Esophagus squamous epithelium (tissue), 4 donors: ENCODE results near the gene ZNF322.

ENCODE experiments used
- POLR2A ChIP-seq, 4 donors: fragments of 450-650 bp; IDR thresholded peaks; one replicate each; pipeline ENCODE4 v1.6.1; 2017; ENCODE audit warnings: antibody characterized with exemption in 4 of 4, mild to moderate bottlenecking in 4 of 4, moderate library complexity in 3 of 4
- TF ChIP-seq, protein P1 (sequence below), 6 experiments: fragments of 450-650 bp in 4 of 6; fragments of 200-600 bp in 2 of 6; sonication (generic) in 2 of 6; IDR thresholded peaks; one replicate each; pipeline ENCODE4 v1.5.1; 2016 to 2019; ENCODE audit warnings: antibody characterized with exemption in 6 of 6, mild to moderate bottlenecking in 4 of 6, moderate library complexity in 4 of 6

DNA sequence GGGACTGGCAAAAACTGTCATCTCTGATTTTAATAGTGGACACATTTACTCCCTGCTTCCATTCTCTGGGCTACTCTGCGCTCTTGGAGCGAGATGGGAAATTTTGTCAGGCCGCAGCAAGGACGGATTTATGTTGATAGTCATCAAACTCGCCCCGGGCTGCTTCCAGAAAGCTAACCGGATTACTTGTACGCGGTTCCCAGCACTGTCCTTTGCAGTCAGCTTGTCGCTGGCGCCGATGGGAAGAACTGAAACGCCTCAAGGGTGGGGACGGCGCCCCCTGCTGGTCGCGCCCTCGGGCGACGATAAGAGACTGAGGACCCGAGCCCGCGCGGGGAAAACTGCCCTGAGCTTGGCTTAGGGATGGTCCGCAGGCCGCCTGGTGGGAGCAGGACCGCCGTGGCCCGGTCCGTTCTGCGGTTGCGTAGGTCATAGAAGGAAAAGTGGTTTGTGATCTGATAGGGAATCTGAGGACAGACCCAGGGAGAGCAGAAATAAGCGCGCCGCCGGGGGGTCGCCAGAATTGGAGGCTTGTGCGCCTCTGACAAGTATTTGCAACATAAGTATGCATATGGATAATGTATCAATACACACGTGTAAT lies 63.8 kb downstream of the ZNF322 start:
- TF ChIP-seq, protein P1, sequence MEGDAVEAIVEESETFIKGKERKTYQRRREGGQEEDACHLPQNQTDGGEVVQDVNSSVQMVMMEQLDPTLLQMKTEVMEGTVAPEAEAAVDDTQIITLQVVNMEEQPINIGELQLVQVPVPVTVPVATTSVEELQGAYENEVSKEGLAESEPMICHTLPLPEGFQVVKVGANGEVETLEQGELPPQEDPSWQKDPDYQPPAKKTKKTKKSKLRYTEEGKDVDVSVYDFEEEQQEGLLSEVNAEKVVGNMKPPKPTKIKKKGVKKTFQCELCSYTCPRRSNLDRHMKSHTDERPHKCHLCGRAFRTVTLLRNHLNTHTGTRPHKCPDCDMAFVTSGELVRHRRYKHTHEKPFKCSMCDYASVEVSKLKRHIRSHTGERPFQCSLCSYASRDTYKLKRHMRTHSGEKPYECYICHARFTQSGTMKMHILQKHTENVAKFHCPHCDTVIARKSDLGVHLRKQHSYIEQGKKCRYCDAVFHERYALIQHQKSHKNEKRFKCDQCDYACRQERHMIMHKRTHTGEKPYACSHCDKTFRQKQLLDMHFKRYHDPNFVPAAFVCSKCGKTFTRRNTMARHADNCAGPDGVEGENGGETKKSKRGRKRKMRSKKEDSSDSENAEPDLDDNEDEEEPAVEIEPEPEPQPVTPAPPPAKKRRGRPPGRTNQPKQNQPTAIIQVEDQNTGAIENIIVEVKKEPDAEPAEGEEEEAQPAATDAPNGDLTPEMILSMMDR (IDR thresholded peaks at IDR 0.05) = peak; percentile 90 to 95 (median 92)
- no peak for TF ChIP-seq POLR2A (IDR thresholded peaks at IDR 0.05)
